Right lobe of liver (tissue), 4 donors: ENCODE measurements around the gene TRAPPC2L.

ENCODE experiments used
- POLR2A ChIP-seq: fragments of 450-650 bp; IDR thresholded peaks from one replicate; pipeline ENCODE4 v1.6.1; 2017; ENCODE audit warnings: antibody characterized with exemption, mild to moderate bottlenecking
- TF ChIP-seq, protein P1 (sequence below), 4 donors: fragments of 200-600 bp in 3 of 4; fragments of 450-650 bp in 1 of 4; IDR thresholded peaks; one replicate each; pipeline versions ENCODE4 v1.5.1 to v1.8.0; 2016 to 2022; ENCODE audit warnings: antibody characterized with exemption in 4 of 4, mild to moderate bottlenecking in 2 of 4
- donor health status: DM: no; HTN: no; CAD: no.
- donor health status: DM: no; HTN: no; CAD: no.
- donor health status: DM: no; HTN: yes; CAD: no.

DNA sequence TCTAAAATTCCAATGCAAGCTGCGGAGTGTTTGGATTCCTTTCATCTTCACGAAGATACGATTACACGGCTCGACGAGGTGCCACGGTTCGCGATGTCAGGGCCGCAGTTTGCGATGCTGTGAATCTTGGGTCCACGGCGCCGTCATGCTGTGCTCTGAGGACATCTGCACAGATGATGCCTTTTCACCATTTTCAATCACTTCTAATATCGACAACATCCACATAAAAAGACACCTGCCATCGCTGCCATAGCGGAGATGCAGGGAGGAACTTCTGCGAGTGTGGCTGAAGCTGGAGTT, 38.4 kb upstream of the TRAPPC2L start:
- TF ChIP-seq, protein P1, sequence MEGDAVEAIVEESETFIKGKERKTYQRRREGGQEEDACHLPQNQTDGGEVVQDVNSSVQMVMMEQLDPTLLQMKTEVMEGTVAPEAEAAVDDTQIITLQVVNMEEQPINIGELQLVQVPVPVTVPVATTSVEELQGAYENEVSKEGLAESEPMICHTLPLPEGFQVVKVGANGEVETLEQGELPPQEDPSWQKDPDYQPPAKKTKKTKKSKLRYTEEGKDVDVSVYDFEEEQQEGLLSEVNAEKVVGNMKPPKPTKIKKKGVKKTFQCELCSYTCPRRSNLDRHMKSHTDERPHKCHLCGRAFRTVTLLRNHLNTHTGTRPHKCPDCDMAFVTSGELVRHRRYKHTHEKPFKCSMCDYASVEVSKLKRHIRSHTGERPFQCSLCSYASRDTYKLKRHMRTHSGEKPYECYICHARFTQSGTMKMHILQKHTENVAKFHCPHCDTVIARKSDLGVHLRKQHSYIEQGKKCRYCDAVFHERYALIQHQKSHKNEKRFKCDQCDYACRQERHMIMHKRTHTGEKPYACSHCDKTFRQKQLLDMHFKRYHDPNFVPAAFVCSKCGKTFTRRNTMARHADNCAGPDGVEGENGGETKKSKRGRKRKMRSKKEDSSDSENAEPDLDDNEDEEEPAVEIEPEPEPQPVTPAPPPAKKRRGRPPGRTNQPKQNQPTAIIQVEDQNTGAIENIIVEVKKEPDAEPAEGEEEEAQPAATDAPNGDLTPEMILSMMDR (IDR thresholded peaks at IDR 0.05), result no peak
- no peak for TF ChIP-seq POLR2A
